Left ventricle myocardium inferior (tissue), 1 donor: ENCODE measurements around the gene NAA38. TPM values are rescaled to one million over a fixed set of nuclear protein-coding genes. Genes with fewer than 3 reads are reported as not detected.
"Not testable (repeated sequence)": the region's sequence is repeated elsewhere in the genome, so short reads cannot be mapped to it uniquely, and the experiment has no call there.

Experiments used
- DNase-seq: peaks from one replicate; pipeline ENCODE4 v3.0.0-alpha.2; 2020
- H3K27ac ChIP-seq: fragments of 200-600 bp; replicated peaks from 2 replicates; pipeline ENCODE4 v1.8.0; 2021
- H3K27me3 ChIP-seq: fragments of 200-600 bp; 2 replicates; pipeline ENCODE4 v1.8.0; 2021; ENCODE audit warnings: low read depth
- H3K36me3 ChIP-seq: fragments of 200-600 bp; 2 replicates; pipeline ENCODE4 v1.8.0; 2021
- H3K4me1 ChIP-seq: fragments of 200-600 bp; 2 replicates; pipeline ENCODE4 v1.8.0; 2021
- H3K4me3 ChIP-seq: fragments of 200-600 bp; 2 replicates; pipeline ENCODE4 v1.8.0; 2021; ENCODE audit warnings: mild to moderate bottlenecking, moderate library complexity
- H3K9me3 ChIP-seq: fragments of 200-600 bp; replicated peaks from 2 replicates; pipeline ENCODE4 v1.8.0; 2021
- intact Hi-C: fragments of 100-400 bp; cut with micrococcal nuclease; formaldehyde crosslinking; loops from one replicate; pipeline ENCODE4 v1.11.0; 2022
- total RNA-seq: library from RNA; stranded (reverse); fragmentation: NEBNext Ultra II Directional; extraction: Animal tissue kit (Norgen Biotek cat#: 25700); gene quantifications from one replicate; pipeline ENCODE4 v1.2.1, GENCODE V29; 2021
- TF ChIP-seq, protein P1 (sequence below): fragments of 200-600 bp; IDR thresholded peaks from 2 replicates; pipeline ENCODE4 v1.8.0; 2021; ENCODE audit warnings: antibody characterized with exemption, mild to moderate bottlenecking, borderline replicate concordance
- donor health status: DM: no; HTN: yes; CAD: no; lungs with severe emphysema.

NAA38 gene
- total RNA-seq, 1 donor from 2014 or later, result 89.8 TPM

GRCh38 chr17:7816926-7817642, 40.3 kb downstream of the NAA38 start:
- intact Hi-C loops, result no loop called here
- no peak overlapping the region for H3K4me3 ChIP-seq
- DNase-seq, result no peak
- H3K9me3 ChIP-seq, result no peaks in the 10 kb centered on the region
- no peaks in the 10 kb centered on the region for H3K36me3 ChIP-seq
- TF ChIP-seq, protein P1, sequence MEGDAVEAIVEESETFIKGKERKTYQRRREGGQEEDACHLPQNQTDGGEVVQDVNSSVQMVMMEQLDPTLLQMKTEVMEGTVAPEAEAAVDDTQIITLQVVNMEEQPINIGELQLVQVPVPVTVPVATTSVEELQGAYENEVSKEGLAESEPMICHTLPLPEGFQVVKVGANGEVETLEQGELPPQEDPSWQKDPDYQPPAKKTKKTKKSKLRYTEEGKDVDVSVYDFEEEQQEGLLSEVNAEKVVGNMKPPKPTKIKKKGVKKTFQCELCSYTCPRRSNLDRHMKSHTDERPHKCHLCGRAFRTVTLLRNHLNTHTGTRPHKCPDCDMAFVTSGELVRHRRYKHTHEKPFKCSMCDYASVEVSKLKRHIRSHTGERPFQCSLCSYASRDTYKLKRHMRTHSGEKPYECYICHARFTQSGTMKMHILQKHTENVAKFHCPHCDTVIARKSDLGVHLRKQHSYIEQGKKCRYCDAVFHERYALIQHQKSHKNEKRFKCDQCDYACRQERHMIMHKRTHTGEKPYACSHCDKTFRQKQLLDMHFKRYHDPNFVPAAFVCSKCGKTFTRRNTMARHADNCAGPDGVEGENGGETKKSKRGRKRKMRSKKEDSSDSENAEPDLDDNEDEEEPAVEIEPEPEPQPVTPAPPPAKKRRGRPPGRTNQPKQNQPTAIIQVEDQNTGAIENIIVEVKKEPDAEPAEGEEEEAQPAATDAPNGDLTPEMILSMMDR, result no peak
- no peak overlapping the region for H3K27ac ChIP-seq
- no peaks in the 10 kb centered on the region for H3K4me1 ChIP-seq
- H3K27me3 ChIP-seq, result peaks cover 10% of the 10 kb centered on the region

GRCh38 chr17:7814969-7815368, 42.4 kb downstream of the NAA38 start:
- no peaks in the 10 kb centered on the region for H3K4me1 ChIP-seq
- DNase-seq, result no peak
- H3K4me3 ChIP-seq, result no peak overlapping the region
- TF ChIP-seq, protein P1, result no peak
- H3K27ac ChIP-seq, result no peak overlapping the region
- no peaks in the 10 kb centered on the region for H3K36me3 ChIP-seq
- H3K9me3 ChIP-seq, result no peaks in the 10 kb centered on the region
- intact Hi-C loops, result no loop called here
- H3K27me3 ChIP-seq, result peaks cover 15% of the 10 kb centered on the region

- H3K36me3 ChIP-seq, result no peaks in the 10 kb centered on the region
- peaks cover 28% of the 10 kb centered on the region for H3K27me3 ChIP-seq
- TF ChIP-seq, protein P1, result no peak
- no peaks in the 10 kb centered on the region for H3K4me1 ChIP-seq
- no peak for DNase-seq
- intact Hi-C loops, result no loop called here
- H3K9me3 ChIP-seq, result no peaks in the 10 kb centered on the region
- no peak overlapping the region for H3K27ac ChIP-seq
- H3K4me3 ChIP-seq, result no peak overlapping the region
Observed at GRCh38 chr17:7811251-7811650, 46.1 kb downstream of the NAA38 start.

- H3K27ac ChIP-seq, H3K4me3 ChIP-seq, intact Hi-C loops, H3K36me3 ChIP-seq, H3K9me3 ChIP-seq, H3K4me1 ChIP-seq, DNase-seq: not testable (repeated sequence)
- peaks cover 31% of the 10 kb centered on the region for H3K27me3 ChIP-seq
Observed at GRCh38 chr17:7809791-7810343, 47.5 kb downstream of the NAA38 start.

DNA sequence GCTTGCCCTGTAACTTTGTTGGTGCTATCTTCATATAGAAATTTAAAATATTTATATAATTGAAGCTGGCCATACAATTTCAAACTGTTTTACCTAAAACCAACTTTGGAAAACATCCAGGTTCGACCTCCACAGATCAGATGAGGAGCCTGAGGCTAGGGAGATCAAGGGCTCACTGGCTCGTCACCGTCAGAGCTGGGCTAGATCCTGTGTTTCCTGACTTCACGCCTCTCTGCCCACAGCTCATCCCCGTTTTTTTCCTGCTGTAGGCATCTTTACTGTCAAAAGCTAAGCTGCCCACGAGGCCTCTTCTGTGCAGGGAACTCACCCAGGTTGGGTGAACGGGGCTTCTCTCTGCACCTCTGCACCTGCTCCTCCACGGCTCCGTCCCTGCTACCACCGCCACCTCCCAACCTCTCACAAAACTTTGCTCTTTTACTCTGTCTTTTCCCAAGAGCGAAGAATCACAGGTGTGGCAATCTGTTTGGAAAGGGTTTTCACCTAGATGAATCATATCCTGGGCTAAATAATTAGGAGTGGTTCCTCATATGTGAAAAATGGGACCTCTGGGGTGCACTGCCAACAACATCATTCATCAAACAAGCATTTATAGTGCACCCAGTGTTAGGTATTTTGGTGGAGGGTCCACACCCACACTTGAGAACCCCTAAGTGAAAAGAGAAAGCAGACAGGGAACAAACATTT, 48.1 kb downstream of the NAA38 start:
- H3K4me3 ChIP-seq, result no peak overlapping the region
- H3K27ac ChIP-seq, result no peak overlapping the region
- TF ChIP-seq, protein P1, result no peak
- peaks cover 36% of the 10 kb centered on the region for H3K27me3 ChIP-seq
- H3K9me3 ChIP-seq, result no peaks in the 10 kb centered on the region
- H3K36me3 ChIP-seq, result no peaks in the 10 kb centered on the region
- peaks cover under 1% of the 10 kb centered on the region for H3K4me1 ChIP-seq
- intact Hi-C loops, result no loop called here
- DNase-seq, result no peak

GRCh38 chr17:7807206-7807605, 50.2 kb downstream of the NAA38 start:
- no peaks in the 10 kb centered on the region for H3K9me3 ChIP-seq
- H3K36me3 ChIP-seq, result no peaks in the 10 kb centered on the region
- no peak overlapping the region for H3K27ac ChIP-seq
- DNase-seq, result no peak
- intact Hi-C loops, result no loop called here
- H3K27me3 ChIP-seq, result peaks cover 52% of the 10 kb centered on the region
- no peak overlapping the region for H3K4me3 ChIP-seq
- peaks cover 5% of the 10 kb centered on the region for H3K4me1 ChIP-seq
- TF ChIP-seq, protein P1, result no peak
